ENCODE results near the gene SEC24B. TPM values are rescaled to one million over a fixed set of nuclear protein-coding genes. Genes with fewer than 3 reads are reported as not detected.

The SEC24B gene
- total RNA-seq, 6 donors from 2014 or later: 17.4 to 38.8 (median 29.2) TPM

- Histone ChIP-seq H3K27ac (no peak overlapping the region), H3K9me3 (no peaks in the 10 kb centered on the region), H3K36me3 (peaks cover 4 to 42% (median 18%) of the 10 kb centered on the region in 4 donors), H3K27me3 (no peaks in the 10 kb centered on the region), H3K4me3 (no peak overlapping the region), H3K4me1 (peaks cover 0 to 10% (median 7%) of the 10 kb centered on the region in 4 donors)
- TF ChIP-seq POLR2A (IDR thresholded peaks at IDR 0.05) (no peak), POLR2AphosphoS5 (IDR thresholded peaks at IDR 0.05) (no peak)
- 81 to 83% methylated on average over 2 of the region's 2 CpGs for WGBS, 2 donors
- no peak for DNase-seq
- peak in 1 of 2 donors; percentile 34 for ATAC-seq (ENCODE audit: low FRiP score in 2 of 2)
Measured at GRCh38 chr4:109465069-109465468, 31.5 kb downstream of the SEC24B start.

GRCh38 chr4:109469915-109470314 is 36.3 kb downstream of the SEC24B start:
- H3K36me3 ChIP-seq: peaks cover 0 to 36% (median 0%) of the 10 kb centered on the region in 4 donors
- no peak overlapping the region for H3K27ac ChIP-seq
- peaks cover 0 to 14% (median 2%) of the 10 kb centered on the region in 4 donors for H3K4me1 ChIP-seq
- H3K27me3 ChIP-seq: no peaks in the 10 kb centered on the region
- no peaks in the 10 kb centered on the region for H3K9me3 ChIP-seq
- no peak overlapping the region for H3K4me3 ChIP-seq
- no peak for TF ChIP-seq EP300 (IDR thresholded peaks at IDR 0.05)
- no peak for TF ChIP-seq POLR2A (IDR thresholded peaks at IDR 0.05)
- no peak for TF ChIP-seq POLR2AphosphoS5 (IDR thresholded peaks at IDR 0.05)
- TF ChIP-seq, protein P1, sequence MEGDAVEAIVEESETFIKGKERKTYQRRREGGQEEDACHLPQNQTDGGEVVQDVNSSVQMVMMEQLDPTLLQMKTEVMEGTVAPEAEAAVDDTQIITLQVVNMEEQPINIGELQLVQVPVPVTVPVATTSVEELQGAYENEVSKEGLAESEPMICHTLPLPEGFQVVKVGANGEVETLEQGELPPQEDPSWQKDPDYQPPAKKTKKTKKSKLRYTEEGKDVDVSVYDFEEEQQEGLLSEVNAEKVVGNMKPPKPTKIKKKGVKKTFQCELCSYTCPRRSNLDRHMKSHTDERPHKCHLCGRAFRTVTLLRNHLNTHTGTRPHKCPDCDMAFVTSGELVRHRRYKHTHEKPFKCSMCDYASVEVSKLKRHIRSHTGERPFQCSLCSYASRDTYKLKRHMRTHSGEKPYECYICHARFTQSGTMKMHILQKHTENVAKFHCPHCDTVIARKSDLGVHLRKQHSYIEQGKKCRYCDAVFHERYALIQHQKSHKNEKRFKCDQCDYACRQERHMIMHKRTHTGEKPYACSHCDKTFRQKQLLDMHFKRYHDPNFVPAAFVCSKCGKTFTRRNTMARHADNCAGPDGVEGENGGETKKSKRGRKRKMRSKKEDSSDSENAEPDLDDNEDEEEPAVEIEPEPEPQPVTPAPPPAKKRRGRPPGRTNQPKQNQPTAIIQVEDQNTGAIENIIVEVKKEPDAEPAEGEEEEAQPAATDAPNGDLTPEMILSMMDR (IDR thresholded peaks at IDR 0.05): no peak
- DNase-seq (no peak), ATAC-seq (ENCODE audit: low FRiP score in 2 of 2) (no peak)

DNA sequence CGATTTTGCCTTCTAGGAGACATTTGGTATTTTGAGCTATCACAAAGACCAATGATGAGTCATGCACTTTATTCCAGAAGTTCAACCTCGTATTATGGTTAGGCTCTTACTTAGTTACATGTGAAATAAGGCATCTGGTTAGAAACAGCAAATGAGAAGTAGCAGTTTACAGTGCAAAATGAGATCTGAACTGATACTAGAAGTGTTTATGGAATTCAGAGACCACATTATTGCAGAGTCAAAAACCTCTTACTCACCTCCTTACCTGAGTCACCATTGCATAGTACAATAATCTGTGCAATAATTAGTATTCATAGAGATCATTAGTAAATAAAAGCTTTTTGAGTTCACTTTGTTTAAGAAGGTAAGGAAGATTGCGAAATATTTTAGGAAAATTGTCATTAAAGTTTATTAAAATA is 38.7 kb downstream of the SEC24B start:
- H3K4me3 ChIP-seq: no peak overlapping the region
- WGBS, 2 donors: 66 to 79% methylated on average over 3 of the region's 3 CpGs
- DNase-seq (no peak), ATAC-seq (ENCODE audit: low FRiP score in 2 of 2) (no peak)
- H3K4me1 ChIP-seq: peaks cover 1 to 8% (median 2%) of the 10 kb centered on the region in 4 donors
- H3K27ac ChIP-seq: no peak overlapping the region
- TF ChIP-seq, protein P1 (IDR thresholded peaks at IDR 0.05): no peak
- TF ChIP-seq POLR2AphosphoS5 (IDR thresholded peaks at IDR 0.05) (no peak), EP300 (IDR thresholded peaks at IDR 0.05) (no peak)
- H3K36me3 ChIP-seq: peaks cover 0 to 19% (median 0%) of the 10 kb centered on the region in 4 donors
- H3K27me3 ChIP-seq: no peaks in the 10 kb centered on the region
- H3K9me3 ChIP-seq: no peaks in the 10 kb centered on the region

GRCh38 chr4:109473824-109474223 is 40.2 kb downstream of the SEC24B start:
- TF ChIP-seq POLR2AphosphoS5 (IDR thresholded peaks at IDR 0.05): no peak
- no peak for TF ChIP-seq EP300 (IDR thresholded peaks at IDR 0.05)
- TF ChIP-seq, protein P1 (IDR thresholded peaks at IDR 0.05): no peak
- TF ChIP-seq POLR2A (IDR thresholded peaks at IDR 0.05): no peak
- peaks cover 2 to 8% (median 3%) of the 10 kb centered on the region in 4 donors for H3K4me1 ChIP-seq
- no peak overlapping the region for H3K4me3 ChIP-seq
- H3K27ac ChIP-seq: no peak overlapping the region
- WGBS, 2 donors: 64% methylated on average over 1 of the region's 1 CpG
- H3K36me3 ChIP-seq: peaks cover 0 to 16% (median 0%) of the 10 kb centered on the region in 4 donors
- no peaks in the 10 kb centered on the region for H3K9me3 ChIP-seq
- no peak for DNase-seq
- no peak for ATAC-seq (ENCODE audit: low FRiP score in 2 of 2)
- no peaks in the 10 kb centered on the region for H3K27me3 ChIP-seq

DNA sequence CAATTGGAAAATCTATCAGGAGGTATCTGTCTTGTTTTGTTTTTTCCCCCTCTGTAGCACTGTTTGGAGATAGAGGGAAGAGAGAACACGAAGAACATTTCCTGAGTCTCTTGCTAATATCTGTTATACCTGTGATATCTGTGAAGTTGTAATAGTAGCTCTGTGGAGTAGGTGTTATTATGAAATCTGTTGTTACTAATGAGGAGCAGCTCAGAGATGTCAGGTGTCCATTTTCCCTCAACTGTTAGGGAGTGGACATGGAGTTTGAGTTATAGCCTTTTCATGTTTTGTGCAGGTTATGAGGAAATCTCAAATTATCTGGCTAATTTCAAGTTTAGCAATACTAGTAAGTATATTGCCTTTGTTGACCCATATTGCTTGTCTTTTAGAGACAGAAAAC is 52.4 kb downstream of the SEC24B start:
- no peak for DNase-seq
- H3K9me3 ChIP-seq: no peaks in the 10 kb centered on the region
- no peak for ATAC-seq (ENCODE audit: low FRiP score in 2 of 2)

More for the DNA sequence above, 52.4 kb downstream of the SEC24B start:
- WGBS, 2 donors: 72 to 75% methylated on average over 1 of the region's 1 CpG
- Histone ChIP-seq H3K27ac (no peak overlapping the region), H3K27me3 (no peaks in the 10 kb centered on the region), H3K36me3 (peaks cover 0 to 31% (median 0%) of the 10 kb centered on the region in 4 donors), H3K4me1 (no peaks in the 10 kb centered on the region), H3K4me3 (no peak overlapping the region)
- TF ChIP-seq POLR2AphosphoS5 (IDR thresholded peaks at IDR 0.05) (no peak), EP300 (IDR thresholded peaks at IDR 0.05) (no peak), POLR2A (IDR thresholded peaks at IDR 0.05) (no peak)
- TF ChIP-seq, protein P1 (IDR thresholded peaks at IDR 0.05): no peak
